Gastroesophageal sphincter (tissue), 4 donors: Measurements from ENCODE around the gene NFKB1. TPM values are rescaled to one million over a fixed set of nuclear protein-coding genes. Genes with fewer than 3 reads are reported as not detected.

Experiments used
- ATAC-seq: fragments of 150-250 bp; one replicate; pipeline ENCODE4 v1.9.1; 2016; ENCODE audit warnings: mild to moderate bottlenecking, moderate library complexity
- H3K27ac ChIP-seq, 4 donors: fragments of 200-600 bp; sonication (generic) in 3 of 4; 1 replicate in 3 of 4; 2 replicates in 1 of 4; pipeline ENCODE4 v1.5.1; 2016 to 2019
- H3K27me3 ChIP-seq: fragments of 200-600 bp; sonication (generic); one replicate; pipeline ENCODE4 v1.5.1; 2019
- H3K36me3 ChIP-seq, 2 donors: fragments of 200-600 bp; sonication (generic); one replicate each; pipeline ENCODE4 v1.5.1; 2019; ENCODE audit warnings: control low read depth in 1 of 2
- H3K4me1 ChIP-seq, 3 donors: fragments of 200-600 bp; sonication (generic); 1 replicate in 2 of 3; 2 replicates in 1 of 3; pipeline ENCODE4 v1.5.1; 2016 to 2019; ENCODE audit warnings: control low read depth in 2 of 3
- H3K4me3 ChIP-seq, 2 donors: fragments of 200-600 bp; sonication (generic); one replicate each; pipeline ENCODE4 v1.5.1; 2019; ENCODE audit warnings: mild to moderate bottlenecking in 1 of 2, moderate library complexity in 1 of 2
- H3K9me3 ChIP-seq, 3 donors: fragments of 200-600 bp; sonication (generic); one replicate each; pipeline ENCODE4 v1.5.1; 2017 to 2019; ENCODE audit warnings: control low read depth in 2 of 3
- CTCF ChIP-seq, 4 experiments: fragments of 200-600 bp in 2 of 4; fragments of 450-650 bp in 2 of 4; sonication (generic) in 1 of 4; IDR thresholded peaks; one replicate each; pipeline ENCODE4 v1.5.1; 2017 to 2019; ENCODE audit warnings: antibody characterized with exemption in 4 of 4, mild to moderate bottlenecking in 2 of 4, moderate library complexity in 2 of 4
- EP300 ChIP-seq: sonication (generic); formaldehyde crosslinking; IDR thresholded peaks from one replicate; pipeline ENCODE4 v1.6.1; 2017; ENCODE audit warnings: antibody characterized with exemption, mild to moderate bottlenecking
- POLR2A ChIP-seq, 2 donors: fragments of 450-650 bp; IDR thresholded peaks; one replicate each; pipeline ENCODE4 v1.6.1; 2017; ENCODE audit warnings: antibody characterized with exemption in 2 of 2, mild to moderate bottlenecking in 2 of 2, moderate library complexity in 1 of 2
- POLR2AphosphoS5 ChIP-seq: sonication (generic); formaldehyde crosslinking; IDR thresholded peaks from one replicate; pipeline ENCODE4 v1.6.1; 2017; ENCODE audit warnings: antibody characterized with exemption
- WGBS, 2 donors: methylation state at CpG; one replicate each; pipeline ENCODE4 v1.1.5; 2018; ENCODE audit warnings: low coverage in 1 of 2; 5-methylcytosine and 5-hydroxymethylcytosine counted together
- total RNA-seq, 4 donors: library from RNA; depleted of rRNA; stranded (reverse); fragments of >200 nt; gene quantifications; one replicate each; pipeline ENCODE4 v1.1.0, GENCODE V29; 2016

The NFKB1 gene
- total RNA-seq, 4 donors from 2014 or later, result 27.6 to 50.1 (median 43.8) TPM

GRCh38 chr4:102600689-102601088 lies 99.5 kb downstream of the NFKB1 start:
- H3K27me3 ChIP-seq, result no peaks in the 10 kb centered on the region
- H3K27ac ChIP-seq, result no peak overlapping the region
- no peak overlapping the region for H3K4me3 ChIP-seq
- H3K36me3 ChIP-seq, result peaks cover 4 to 99% of the 10 kb centered on the region in 2 donors
- no peak for TF ChIP-seq POLR2A (IDR thresholded peaks at IDR 0.05)
- TF ChIP-seq CTCF (IDR thresholded peaks at IDR 0.05), result no peak
- TF ChIP-seq EP300, result no peak
- no peak for TF ChIP-seq POLR2AphosphoS5
- no peak for ATAC-seq
- H3K4me1 ChIP-seq, result no peaks in the 10 kb centered on the region
- no peaks in the 10 kb centered on the region for H3K9me3 ChIP-seq

GRCh38 chr4:102601586-102602227 lies 100.5 kb downstream of the NFKB1 start:
- 79 to 87% methylated on average over 7 of the region's 8 CpGs for WGBS, 2 donors
- Histone ChIP-seq H3K4me1 (no peaks in the 10 kb centered on the region), H3K27ac (no peak overlapping the region), H3K9me3 (no peaks in the 10 kb centered on the region), H3K36me3 (peaks cover 0 to 96% of the 10 kb centered on the region in 2 donors), H3K4me3 (no peak overlapping the region), H3K27me3 (no peaks in the 10 kb centered on the region)
- no peak for ATAC-seq
- no peak for TF ChIP-seq POLR2A (IDR thresholded peaks at IDR 0.05)
- no peak for TF ChIP-seq CTCF (IDR thresholded peaks at IDR 0.05)
- no peak for TF ChIP-seq POLR2AphosphoS5
- no peak for TF ChIP-seq EP300

GRCh38 chr4:102604222-102604940 lies 103.2 kb downstream of the NFKB1 start:
- H3K36me3 ChIP-seq, result peaks cover 0 to 96% of the 10 kb centered on the region in 2 donors
- TF ChIP-seq CTCF (IDR thresholded peaks at IDR 0.05) (no peak), EP300 (no peak), POLR2A (IDR thresholded peaks at IDR 0.05) (no peak), POLR2AphosphoS5 (no peak)
- H3K4me3 ChIP-seq, result no peak overlapping the region
- no peaks in the 10 kb centered on the region for H3K27me3 ChIP-seq
- ATAC-seq, result no peak
- no peak overlapping the region for H3K27ac ChIP-seq
- H3K9me3 ChIP-seq, result no peaks in the 10 kb centered on the region
- WGBS, 2 donors, result 67 to 69% methylated on average over 2 of the region's 2 CpGs
- H3K4me1 ChIP-seq, result no peaks in the 10 kb centered on the region

GRCh38 chr4:102606261-102606660 lies 105.1 kb downstream of the NFKB1 start:
- no peaks in the 10 kb centered on the region for H3K4me1 ChIP-seq
- TF ChIP-seq POLR2A (IDR thresholded peaks at IDR 0.05) (no peak), CTCF (IDR thresholded peaks at IDR 0.05) (no peak), POLR2AphosphoS5 (no peak), EP300 (no peak)
- H3K4me3 ChIP-seq, result no peak overlapping the region
- H3K27me3 ChIP-seq, result no peaks in the 10 kb centered on the region
- no peak for ATAC-seq
- WGBS, 2 donors, result 52 to 74% methylated on average over 3 of the region's 3 CpGs
- H3K36me3 ChIP-seq, result peaks cover under 1 to 96% of the 10 kb centered on the region in 2 donors
- H3K27ac ChIP-seq, result no peak overlapping the region
- no peaks in the 10 kb centered on the region for H3K9me3 ChIP-seq
